Activated gamma-delta T cell treated with Interleukin-2 at 50 U/mL for 16 hours (primary cell): ENCODE measurements around the gene HEATR1.
"Not testable (repeated sequence)": the region's sequence is repeated elsewhere in the genome, so short reads cannot be mapped to it uniquely, and the experiment has no call there.

Source experiments
- DNase-seq: peaks from one replicate; pipeline ENCODE4 v3.0.0-alpha.2; 2020

The HEATR1 gene, protein sequence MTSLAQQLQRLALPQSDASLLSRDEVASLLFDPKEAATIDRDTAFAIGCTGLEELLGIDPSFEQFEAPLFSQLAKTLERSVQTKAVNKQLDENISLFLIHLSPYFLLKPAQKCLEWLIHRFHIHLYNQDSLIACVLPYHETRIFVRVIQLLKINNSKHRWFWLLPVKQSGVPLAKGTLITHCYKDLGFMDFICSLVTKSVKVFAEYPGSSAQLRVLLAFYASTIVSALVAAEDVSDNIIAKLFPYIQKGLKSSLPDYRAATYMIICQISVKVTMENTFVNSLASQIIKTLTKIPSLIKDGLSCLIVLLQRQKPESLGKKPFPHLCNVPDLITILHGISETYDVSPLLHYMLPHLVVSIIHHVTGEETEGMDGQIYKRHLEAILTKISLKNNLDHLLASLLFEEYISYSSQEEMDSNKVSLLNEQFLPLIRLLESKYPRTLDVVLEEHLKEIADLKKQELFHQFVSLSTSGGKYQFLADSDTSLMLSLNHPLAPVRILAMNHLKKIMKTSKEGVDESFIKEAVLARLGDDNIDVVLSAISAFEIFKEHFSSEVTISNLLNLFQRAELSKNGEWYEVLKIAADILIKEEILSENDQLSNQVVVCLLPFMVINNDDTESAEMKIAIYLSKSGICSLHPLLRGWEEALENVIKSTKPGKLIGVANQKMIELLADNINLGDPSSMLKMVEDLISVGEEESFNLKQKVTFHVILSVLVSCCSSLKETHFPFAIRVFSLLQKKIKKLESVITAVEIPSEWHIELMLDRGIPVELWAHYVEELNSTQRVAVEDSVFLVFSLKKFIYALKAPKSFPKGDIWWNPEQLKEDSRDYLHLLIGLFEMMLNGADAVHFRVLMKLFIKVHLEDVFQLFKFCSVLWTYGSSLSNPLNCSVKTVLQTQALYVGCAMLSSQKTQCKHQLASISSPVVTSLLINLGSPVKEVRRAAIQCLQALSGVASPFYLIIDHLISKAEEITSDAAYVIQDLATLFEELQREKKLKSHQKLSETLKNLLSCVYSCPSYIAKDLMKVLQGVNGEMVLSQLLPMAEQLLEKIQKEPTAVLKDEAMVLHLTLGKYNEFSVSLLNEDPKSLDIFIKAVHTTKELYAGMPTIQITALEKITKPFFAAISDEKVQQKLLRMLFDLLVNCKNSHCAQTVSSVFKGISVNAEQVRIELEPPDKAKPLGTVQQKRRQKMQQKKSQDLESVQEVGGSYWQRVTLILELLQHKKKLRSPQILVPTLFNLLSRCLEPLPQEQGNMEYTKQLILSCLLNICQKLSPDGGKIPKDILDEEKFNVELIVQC (N-terminal part only)

DNA sequence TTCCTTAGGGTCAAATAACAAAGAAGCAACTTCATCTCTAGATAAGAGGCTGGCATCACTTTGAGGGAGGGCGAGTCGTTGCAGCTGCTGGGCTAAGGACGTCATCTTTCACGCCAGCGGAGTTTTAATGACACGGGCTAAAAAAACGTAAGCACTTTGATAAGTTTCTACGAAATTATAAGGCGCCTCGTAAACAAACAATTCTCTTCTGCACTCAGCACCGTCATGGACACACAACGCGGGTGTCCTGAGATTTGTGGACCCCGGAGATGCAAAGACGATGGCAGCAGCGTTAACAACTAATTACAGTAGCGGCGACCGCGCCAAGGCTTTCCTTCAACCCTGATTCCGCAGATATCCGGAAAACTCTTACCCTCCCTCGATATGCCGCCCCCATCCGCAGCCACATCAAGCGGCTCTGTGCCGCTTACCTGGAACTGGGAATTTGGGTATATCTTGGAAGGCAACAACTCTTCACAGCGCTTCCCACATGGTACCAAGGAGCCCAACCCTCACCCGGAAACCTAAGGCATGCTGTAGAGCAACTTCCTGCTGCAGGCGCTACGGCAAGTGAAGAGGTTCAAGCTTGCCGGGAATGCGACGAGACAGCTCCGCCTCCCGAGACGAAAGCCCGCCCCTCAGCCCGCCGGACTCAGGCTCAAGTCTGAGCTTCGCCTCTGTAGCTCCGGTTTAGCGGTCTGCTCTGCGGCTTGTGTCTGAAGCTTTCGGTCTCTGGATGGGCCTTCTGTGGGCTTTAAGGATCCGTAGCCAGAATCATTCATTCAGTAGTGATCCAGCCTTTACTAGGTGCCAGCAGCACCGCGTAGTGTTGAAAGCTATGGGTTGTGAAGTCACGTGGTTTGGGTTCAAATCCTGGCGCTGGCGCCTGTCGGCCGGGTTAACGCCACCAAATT lies at the start of gene HEATR1:
Gene HEATR1 (minus strand): TSS at position 526 of the 914 bp plus-strand sequence. CDS start 421 bp downstream, at position 105.
- peak; percentile 75 for DNase-seq

DNA sequence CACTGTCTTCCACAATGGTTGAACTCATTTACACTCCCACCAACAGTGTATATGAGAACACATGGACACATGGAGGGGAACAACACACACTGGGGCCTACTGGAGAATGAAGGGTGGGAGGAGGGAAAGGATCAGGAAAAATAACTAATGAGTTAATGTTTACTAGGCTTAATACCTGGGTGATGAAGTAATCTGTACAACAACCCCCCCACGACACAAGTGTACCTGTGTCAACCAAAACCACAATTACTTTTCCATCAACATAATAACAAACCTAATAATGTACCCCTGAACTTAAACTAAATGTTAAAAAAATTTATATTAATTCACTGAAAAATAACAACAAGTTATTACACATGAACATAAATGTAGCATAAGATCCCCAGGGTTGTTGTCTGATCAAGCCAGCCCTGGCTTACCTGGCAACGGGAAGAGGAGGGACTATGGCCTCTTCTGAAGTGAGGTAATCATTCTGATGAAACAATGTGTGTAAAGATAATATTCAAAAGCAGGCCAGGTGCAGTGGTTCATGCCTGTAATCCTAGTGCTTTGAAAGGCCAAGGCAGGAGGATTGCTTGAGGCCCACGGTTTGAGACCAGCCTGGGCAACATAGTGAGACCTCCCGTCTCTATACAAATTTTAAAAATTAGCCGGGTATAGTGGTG lies 40.8 kb upstream of the HEATR1 start:
- no peak for DNase-seq

DNA sequence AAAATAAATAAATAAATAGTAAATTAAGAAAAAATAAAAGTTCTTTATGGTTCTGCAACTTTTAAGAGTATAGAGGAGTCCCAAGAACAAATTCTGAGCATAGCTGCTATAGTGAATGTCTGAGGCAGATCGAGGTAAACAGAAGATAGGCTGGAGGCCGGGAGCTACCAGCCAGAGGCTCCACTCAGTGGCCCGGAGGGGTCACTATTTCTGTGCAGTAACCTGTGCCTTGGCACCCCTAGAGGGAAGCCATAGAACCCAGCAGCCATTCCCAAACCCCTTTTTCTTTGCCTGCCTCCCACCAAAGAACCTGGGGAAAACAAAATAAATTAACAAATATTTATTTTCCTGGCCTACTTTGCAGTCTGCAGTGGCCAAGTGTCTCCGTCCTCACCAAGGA lies 38.4 kb upstream of the HEATR1 start:
- no peak for DNase-seq

DNA sequence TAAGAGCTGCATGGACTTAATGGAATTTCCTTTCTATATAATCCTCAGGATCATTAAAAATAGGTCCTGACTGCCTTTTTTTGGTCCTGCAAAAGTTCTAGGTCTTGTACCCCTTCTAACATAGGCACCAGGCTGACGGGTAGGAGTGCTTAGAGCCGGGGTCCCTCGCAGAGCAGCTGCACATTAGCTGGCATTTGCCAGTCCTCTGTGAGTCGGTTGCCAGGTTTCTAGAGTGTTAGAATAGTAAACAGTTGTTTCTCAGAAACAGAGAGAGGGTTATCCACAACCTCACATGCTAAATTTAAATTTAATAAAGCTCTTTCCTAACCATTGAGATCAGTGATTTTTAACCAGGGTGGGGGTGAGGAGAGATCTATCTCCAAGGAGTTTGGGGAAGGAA lies 35.4 kb upstream of the HEATR1 start:
- no peak for DNase-seq

DNA sequence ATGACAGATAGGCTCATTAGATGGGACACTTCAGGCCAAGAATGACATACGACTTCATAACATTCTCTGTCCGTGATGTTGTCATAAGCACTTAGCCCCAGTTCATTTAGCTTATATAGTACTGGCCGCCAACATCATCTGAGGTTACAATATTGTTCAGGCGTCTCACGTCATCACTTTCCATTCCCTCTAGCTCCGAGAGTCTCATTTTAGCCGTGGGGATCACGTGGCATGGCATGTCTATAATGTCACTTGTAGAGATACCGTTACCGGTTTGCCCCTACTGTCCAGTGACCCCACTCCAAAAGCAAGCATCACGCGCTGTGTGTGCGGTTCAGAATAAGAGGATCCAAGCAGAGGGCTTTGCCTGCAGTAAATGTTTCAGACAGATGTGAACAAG lies 34.6 kb upstream of the HEATR1 start:
- no peak for DNase-seq

DNA sequence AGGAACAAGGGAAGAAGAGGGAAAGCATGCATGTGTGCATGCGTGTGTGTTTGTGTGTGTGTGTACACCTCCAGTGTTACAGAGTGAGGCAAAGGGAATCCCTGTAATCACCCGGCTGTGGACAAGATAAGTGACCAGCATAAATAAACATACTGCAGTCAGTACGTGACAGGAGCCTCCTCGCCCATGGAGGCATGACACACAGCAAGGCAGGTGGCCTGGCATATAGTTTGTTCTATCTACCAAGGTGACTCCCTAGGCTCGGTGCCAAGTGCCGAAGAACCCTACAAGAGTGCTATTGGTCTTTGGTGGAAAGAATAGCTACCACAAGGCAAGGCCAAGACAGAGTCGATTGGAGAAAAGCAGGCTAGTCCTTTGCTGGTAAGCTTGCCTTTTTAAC lies 31.7 kb upstream of the HEATR1 start:
- DNase-seq = no peak

DNA sequence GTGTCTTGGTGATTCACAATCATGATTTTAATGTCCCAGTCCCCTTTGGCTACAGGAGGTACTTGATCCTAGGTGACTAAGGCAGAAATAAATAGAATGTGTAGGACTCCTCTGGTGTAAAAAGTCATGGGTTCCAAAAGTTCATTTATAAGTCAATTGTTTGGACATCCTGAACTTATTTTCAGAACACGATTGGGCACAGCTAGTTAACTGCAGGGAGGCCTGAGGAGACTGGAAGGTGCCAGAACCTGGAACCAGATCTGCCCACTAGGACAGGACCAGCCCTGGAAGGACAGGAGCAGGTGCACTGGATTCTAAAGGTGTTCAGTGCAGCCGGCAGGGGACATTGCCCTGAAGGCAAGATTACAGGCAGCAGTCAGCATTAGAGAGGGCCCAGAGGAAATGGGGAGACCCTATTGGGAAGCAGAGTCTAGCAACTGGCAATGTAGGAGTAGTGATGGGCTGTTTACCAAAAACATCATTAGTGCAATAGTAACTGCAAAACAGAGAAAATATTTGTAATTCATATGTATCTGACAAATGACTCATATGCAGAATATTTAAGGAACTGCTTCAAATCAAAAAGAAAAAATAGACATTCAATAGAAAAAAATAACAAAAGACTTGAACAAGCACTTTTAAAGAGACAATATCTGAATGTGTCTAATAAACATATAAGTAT lies 23.6 kb upstream of the HEATR1 start:
- DNase-seq = no peak

DNA sequence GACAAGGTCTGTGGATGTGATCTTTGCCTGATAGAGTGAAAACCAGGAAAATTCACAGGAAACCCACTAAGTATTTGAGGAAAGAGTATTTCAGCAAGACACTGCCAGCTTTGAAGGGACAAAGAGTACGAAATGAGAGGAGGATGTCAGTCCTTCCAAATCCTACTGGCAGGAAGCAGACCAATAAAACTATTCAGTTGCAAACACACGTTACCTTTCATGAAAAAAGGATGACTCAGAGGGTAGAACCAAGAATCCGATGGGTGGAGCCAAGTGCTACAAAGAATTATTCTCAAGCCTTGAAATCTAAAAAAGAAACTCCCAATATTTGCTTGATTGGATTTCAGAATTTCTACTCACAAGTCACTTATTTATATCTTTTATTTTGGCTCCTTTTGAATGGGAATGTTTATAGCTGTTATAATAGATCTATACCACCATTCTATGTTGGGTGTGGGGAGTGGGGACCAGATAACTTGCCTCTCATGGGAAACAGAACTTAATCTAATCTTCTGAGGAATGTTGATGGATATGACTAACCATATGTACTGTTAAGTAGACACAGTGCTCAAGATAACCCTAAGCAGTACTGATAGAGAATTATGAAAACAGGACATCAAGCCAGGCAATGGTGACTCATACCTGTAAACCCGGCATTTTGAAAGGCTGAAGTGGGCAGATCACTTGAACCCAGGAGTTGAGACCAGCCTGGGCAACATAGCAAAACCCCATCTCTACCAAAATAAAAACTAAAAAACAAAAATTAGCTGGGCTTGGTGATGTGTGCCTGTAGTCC lies 19.3 kb upstream of the HEATR1 start:
- DNase-seq = no peak

DNA sequence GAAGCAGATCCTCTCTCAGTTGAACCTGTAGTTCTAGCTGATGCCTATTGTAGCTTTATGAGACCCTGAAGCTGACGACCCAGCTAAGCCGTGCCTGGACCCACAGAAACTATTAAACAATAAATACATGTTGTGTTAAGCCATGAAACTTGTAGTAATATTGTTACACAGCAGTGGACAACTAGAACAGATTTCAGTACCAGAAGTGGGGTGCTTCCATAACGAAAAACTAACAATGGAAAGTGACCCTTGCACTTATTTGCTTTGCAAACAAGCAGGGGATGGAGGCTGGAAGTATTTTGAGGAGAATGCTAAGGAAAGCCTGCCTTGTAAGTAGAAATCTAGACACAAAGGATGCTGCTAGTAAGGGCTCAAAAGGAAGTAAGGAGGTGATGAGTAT lies 18.1 kb upstream of the HEATR1 start:
- no peak for DNase-seq

DNA sequence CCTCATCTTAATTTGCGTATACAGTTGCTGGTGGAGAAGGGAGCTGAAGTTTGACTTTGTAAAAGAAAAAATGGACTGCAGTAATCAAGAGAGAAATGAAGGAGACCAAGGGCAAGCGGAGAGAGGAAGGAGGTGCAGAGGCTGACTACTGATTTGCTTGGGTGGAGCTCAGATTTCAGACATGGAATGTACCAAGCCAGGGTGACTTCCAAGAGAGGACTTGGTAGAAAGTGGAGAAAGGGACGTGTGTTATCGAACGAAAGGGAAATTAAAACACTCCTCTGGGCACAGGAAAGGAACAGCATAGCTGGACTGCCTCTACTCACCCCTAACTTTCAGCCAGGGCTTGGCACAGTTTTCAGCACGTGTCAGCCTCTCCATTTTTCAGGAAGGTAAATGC lies 15.1 kb upstream of the HEATR1 start:
- DNase-seq = no peak

DNA sequence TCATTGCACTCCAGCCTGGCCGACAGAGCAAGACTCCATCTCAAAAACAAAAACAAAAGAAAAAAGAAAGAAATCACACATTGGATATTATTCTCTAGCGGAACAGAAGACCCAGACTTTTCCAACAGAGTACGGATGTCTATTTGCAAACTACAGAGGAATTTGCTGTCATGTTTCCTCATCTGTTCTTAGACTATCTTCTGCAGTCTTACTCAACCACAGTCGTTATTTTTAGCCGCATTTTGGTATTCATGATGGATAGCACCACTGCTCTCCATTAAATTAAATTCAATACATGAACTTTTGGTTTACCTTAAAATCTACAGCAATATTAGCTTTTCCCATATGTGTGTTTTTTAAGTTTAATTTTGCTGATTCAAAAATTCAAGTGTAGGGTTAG lies 14.2 kb upstream of the HEATR1 start:
- DNase-seq = no peak

DNA sequence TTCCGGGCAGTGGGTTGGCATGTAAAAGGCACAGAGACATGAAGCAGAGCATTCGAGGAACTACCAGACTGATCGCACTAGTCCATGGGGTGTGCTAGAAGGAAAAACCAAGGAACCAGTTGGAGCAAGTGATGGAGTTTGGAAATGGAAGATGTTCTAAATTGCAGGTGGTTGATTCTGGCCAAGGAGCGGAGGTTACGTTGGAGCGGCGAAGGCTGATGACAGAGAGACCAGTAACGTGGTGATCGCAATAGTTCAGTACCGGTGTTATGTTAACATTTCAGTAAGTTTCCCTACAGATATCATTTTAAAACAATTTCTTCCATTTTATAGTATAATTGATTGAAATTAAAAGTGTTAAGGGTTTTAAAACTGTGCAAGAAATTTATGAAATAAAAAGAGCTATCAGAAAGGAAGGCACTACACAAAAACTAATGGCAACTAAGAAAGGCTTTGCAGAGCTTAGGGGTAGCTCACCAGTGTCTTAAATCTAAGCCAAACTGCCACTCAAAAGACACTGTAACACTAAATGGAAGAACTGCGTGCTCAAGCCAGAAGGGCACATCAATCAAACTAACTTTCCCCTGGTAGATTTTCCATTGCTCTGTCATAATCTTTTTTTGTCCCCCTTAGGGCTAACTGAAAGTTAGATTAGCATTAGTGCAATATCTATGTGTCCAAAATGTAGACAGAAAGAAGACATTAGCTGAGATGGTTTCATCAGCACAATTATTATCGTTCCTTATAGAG lies 11.3 kb upstream of the HEATR1 start:
- DNase-seq = no peak

DNA sequence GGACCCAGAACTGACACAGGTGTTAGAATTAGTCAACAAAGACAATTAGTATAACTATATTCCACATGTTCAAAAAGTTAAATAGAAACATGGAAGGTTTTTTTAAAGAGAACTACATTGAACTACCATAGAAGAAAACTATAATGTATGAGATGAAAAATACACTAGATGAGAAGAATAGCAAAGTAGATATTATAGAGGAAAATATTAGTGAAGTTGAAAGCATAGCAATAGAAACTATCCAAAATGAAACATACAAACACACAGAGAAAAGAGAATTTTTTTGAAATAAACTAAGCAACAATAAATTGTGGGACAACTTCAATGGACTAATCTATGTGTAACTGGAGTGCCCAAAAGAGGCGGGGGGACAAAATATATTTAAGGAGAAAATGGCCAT lies 8.0 kb upstream of the HEATR1 start:
- no peak for DNase-seq

DNA sequence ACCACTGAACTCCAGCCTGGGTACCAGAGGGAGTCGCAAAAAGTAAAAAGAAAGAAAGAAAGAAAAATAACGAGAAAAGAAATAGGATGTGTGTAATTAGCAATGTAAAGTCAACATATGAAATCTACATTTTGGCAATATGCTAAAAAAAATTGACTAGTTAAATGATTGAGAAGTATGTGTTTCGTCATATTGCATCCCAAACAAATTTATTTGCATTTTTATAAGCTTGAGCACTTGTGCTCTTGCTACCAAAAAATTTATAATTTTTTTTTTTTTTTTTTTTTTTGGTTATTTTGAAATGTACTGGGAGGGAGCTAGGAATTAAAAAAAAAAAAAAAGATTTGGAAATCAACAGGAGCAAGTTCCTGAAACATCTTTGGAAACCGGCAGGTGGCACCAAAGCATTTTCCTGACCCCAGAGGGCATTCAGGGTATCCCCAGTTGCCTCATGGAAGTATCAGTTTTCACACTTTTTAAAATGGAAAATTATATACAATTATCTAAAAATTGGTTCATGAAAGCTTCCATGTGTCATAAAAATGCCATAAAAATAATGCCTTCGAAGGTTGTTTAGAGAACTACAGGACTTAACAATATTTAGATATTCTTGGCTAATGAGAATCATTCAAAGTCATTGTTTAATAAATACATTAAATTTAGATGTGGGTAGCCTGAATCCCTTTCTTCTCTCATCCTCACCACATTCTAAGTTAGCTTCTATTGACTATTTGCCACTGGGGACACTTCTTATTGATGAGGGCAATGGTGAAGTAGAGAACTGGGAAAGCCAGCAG lies 4.8 kb upstream of the HEATR1 start:
- no peak for DNase-seq

DNA sequence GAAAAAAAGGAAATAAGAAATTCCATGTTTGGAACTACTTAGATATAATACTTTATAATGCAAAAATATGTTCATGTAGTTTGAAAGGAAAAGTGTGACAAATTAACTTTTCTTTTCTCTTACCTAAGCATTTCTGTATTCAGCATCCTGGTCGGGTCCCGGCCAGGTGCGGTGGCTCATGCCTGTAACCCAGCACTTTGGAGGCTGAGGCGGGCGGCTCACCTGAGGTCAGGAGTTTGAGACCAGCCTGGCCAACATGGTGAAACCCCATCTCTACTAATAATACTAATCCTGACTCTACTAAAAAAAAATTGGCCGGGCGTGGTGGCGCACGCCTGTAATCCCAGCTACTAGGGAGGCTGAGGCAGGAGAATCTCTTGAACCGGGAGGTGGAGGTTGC lies 3.3 kb upstream of the HEATR1 start:
- DNase-seq = not testable (repeated sequence)

DNA sequence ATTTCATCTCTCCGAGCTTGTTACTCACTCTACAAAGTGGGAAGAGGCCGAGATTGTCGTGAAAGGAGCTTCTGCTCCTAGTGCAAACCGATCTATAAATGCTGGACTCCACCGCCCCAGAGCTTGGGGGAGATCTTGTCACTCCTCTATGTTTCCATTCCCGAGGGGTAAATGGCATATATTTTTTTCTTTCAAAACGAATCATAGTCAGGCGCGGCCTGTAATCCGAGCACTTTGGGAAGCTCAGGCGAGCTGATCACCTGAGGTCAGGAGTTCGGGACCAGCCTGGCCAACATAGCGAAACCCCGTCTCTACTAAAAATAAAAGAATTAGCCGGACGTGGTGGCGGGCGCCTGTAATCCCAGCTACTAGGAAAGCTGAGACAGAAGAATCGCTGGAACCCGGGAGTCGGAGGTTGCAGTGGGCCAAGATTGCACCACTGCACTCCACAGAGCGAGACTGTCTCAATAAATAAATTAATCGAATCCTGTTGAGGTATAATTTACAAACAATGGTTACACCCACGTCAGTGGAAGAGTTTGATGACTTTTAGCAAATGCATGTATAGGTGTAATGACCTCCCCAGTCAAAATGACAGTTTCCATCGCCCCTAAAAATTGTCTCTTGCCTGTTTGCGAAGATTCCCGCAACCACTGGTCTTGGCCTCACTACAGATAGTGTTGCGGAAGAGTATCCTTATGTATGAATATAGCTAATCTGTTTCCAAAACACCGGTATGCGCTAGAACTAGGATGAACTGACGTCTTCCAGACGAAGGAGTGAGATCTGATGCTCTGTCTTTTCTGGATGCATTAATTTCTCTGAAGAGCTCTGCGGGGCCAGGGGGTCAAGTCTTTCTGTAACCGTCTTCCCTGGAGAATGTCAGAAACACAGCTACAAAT lies 840 bp upstream of the HEATR1 start:
- DNase-seq = no peak

DNA sequence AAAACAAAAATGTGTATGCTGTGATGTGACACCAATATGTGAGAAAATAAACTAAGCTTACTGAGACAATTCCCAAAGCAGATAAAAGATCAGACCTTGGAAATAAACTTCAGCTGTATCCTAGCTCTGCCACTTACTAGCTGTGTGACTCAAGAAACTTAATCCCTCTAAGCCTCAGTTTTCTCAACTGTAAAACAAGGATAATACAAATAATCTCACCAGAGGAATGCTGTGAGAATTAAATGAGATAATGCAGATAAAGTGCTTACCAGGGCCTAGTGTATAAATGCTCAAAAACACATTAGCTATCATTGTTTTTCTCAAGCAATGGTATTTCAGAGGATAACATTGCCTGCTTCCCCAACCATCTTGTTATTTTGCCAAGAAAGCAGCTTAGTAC lies 2.1 kb downstream of the HEATR1 start:
- DNase-seq = no peak
